Measurements from ENCODE around the gene TMEM272. TPM values are rescaled to one million over a fixed set of nuclear protein-coding genes. Genes with fewer than 3 reads are reported as not detected.

Gene TMEM272
- total and polyA plus RNA-seq, 2 donors (not counting 1 experiment from before 2014, with no cell fraction given) = not detected

DNA sequence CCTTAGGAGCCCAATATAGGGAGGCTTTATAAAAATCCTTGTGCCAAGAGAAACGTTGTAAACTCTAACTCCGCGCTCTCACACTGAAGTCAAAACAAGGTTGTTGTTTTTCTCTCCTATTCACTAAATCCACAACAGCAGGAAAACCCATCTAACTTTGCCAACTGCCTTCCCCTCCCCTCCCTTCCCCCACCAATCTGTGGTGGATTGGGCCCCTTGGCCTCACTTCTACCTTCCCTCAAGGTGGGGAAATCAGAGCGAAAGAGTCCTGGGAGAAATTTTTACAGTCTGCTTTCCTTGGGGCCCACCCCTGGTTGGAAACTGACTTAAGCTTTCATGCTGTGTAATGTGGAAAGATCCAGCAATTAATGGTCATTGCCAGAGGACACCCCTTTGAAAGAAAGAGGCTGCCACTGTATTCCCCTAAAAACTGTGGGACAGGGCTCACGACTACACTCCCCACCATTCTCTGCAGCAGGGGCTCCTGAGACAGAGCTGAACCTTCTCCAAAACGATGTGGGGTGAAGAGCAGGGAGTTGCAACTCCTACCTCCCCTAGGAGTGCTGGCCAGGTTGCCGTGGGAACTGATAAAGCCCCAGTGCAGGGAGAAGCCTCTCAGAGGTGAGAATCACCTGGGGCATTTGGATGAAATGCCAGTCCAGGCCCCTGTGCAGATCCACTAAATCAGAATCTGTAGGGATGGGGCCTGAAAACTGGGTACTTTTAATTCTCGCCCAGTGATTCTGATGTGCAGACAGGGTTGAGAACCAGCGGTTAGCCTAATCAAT is 42.2 kb downstream of the TMEM272 start:
- Mint-ChIP-seq H3K4me1 (peaks cover 38% of the 10 kb centered on the region), H3K27ac (peak overlapping the region; percentile 100)

More for the DNA sequence above, 42.2 kb downstream of the TMEM272 start:
- no peaks in the 10 kb centered on the region for H3K9me3 ChIP-seq (ENCODE audit: control extremely low read depth in 1 of 3, control insufficient read depth in 2 of 3, insufficient read depth in 1 of 3, low read length in 2 of 3)
- intact Hi-C loops (cut with micrococcal nuclease) = loop anchor here (1.0 to 10.0 kb wide), 3 partner anchors 219 to 578 kb away; partner anchors contain the start of genes FAM124A, INTS6 and WDFY2
- no peak for DNase-seq
- peak overlapping the region; percentile 99 for H3K4me3 Mint-ChIP-seq
- POLR2A ChIA-PET = interaction anchor here (0.7 to 1.7 kb wide), 4 partner anchors 7 to 351 kb away, joined by 3 to 9 read pairs (median 6); partner anchors contain the start of gene INTS6
- TF ChIP-seq, protein P1, sequence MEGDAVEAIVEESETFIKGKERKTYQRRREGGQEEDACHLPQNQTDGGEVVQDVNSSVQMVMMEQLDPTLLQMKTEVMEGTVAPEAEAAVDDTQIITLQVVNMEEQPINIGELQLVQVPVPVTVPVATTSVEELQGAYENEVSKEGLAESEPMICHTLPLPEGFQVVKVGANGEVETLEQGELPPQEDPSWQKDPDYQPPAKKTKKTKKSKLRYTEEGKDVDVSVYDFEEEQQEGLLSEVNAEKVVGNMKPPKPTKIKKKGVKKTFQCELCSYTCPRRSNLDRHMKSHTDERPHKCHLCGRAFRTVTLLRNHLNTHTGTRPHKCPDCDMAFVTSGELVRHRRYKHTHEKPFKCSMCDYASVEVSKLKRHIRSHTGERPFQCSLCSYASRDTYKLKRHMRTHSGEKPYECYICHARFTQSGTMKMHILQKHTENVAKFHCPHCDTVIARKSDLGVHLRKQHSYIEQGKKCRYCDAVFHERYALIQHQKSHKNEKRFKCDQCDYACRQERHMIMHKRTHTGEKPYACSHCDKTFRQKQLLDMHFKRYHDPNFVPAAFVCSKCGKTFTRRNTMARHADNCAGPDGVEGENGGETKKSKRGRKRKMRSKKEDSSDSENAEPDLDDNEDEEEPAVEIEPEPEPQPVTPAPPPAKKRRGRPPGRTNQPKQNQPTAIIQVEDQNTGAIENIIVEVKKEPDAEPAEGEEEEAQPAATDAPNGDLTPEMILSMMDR (IDR thresholded peaks at IDR 0.05) = no peak
- no peak for TF ChIP-seq EZH2 (IDR thresholded peaks at IDR 0.05; ENCODE audit: borderline replicate concordance, insufficient read depth, low read depth, low read length, poor library complexity, severe bottlenecking)
- H3K27ac ChIP-seq (ENCODE audit: low read length in 2 of 2) = peak overlapping the region; percentile 98
- CTCF ChIA-PET = interaction anchor here (0.8 to 2.2 kb wide), 6 partner anchors 12 to 369 kb away, joined by 3 to 8 read pairs (median 3); partner anchors contain the start of gene INTS6
- H4K20me1 ChIP-seq (ENCODE audit: control insufficient read depth, insufficient read depth, low read length, poor library complexity, severe bottlenecking) = no peaks in the 10 kb centered on the region
- peak overlapping the region; percentile 96 for H3K9ac ChIP-seq (ENCODE audit: low read length)
- peaks cover 17% of the 10 kb centered on the region for H3K79me2 ChIP-seq (ENCODE audit: control insufficient read depth, insufficient read depth, low read length)
- no peaks in the 10 kb centered on the region for H3K27me3 Mint-ChIP-seq
- no peaks in the 10 kb centered on the region for H3K36me3 ChIP-seq (replicated peaks in 1 of 2; ENCODE audit: control extremely low read depth in 1 of 2, control insufficient read depth in 1 of 2, extremely low read depth in 1 of 2, insufficient read depth in 2 of 2, low read length in 1 of 2)
- H3K4me1 ChIP-seq (ENCODE audit: control insufficient read depth in 2 of 2, insufficient read depth in 2 of 2, low read length in 2 of 2) = peaks cover 19 to 27% of the 10 kb centered on the region in 2 donors
- no peaks in the 10 kb centered on the region for H3K27me3 ChIP-seq (replicated peaks in 1 of 4; ENCODE audit: control extremely low read depth in 1 of 4, control insufficient read depth in 3 of 4, insufficient read depth in 4 of 4, low read length in 3 of 4)
- H3K9me3 Mint-ChIP-seq (ENCODE audit: insufficient read depth) = no peaks in the 10 kb centered on the region
- H3K4me2 ChIP-seq (replicated peaks; ENCODE audit: low read depth, low read length, poor library complexity, severe bottlenecking) = peak overlapping the region; percentile 88
- WGBS (ENCODE audit: insufficient coverage) = 87% methylated on average over 4 of the region's 9 CpGs
- peak overlapping the region; percentile 64 to 94 (median 72) for H3K4me3 ChIP-seq (ENCODE audit: control extremely low read depth in 1 of 5, extremely low read depth in 1 of 5, insufficient read depth in 1 of 5, low read depth in 2 of 5, low read length in 4 of 5)
- H2AFZ ChIP-seq (ENCODE audit: insufficient read depth, low read depth, low read length, poor library complexity, severe bottlenecking) = peak overlapping the region; percentile 64
- ATAC-seq (ENCODE audit: low read depth) = no peak
